GM23338 (cell line): Measurements from ENCODE around the gene WARS2. TPM values are rescaled to one million over a fixed set of nuclear protein-coding genes. Genes with fewer than 3 reads are reported as not detected.

Experiments
- ATAC-seq: fragments of 200-7000 bp; cut with Tn5 transposase; 3 replicates; pipeline ENCODE4 v1.9.1; 2020
- DNase-seq: peaks from one replicate; pipeline ENCODE4 v3.0.0-alpha.2; 2015; ENCODE audit warnings: low spot score
- H2AFZ ChIP-seq: fragments of 200-600 bp; sonication (generic); 2 replicates; pipeline ENCODE4 v1.8.0; 2016; ENCODE audit warnings: antibody characterized with exemption, mild to moderate bottlenecking, moderate library complexity
- H3F3A ChIP-seq: fragments of 200-600 bp; sonication (generic); replicated peaks from 2 replicates; pipeline ENCODE4 v1.8.0; 2017; ENCODE audit warnings: antibody characterized with exemption, mixed run types, low read depth
- H3K27ac ChIP-seq: fragments of 200-600 bp; sonication (generic); 2 replicates; pipeline ENCODE4 v1.6.1; 2016; ENCODE audit warnings: low read depth
- H3K27me3 ChIP-seq: fragments of 200-600 bp; sonication (generic); 2 replicates; pipeline ENCODE4 v1.8.0; 2016; ENCODE audit warnings: mild to moderate bottlenecking, mixed run types, moderate library complexity; ENCODE audit not compliant: insufficient read depth
- H3K36me3 ChIP-seq: fragments of 200-600 bp; sonication (generic); 2 replicates; pipeline ENCODE4 v1.8.0; 2016; ENCODE audit warnings: mild to moderate bottlenecking; ENCODE audit not compliant: insufficient read depth
- H3K4me1 ChIP-seq: fragments of 200-600 bp; sonication (generic); 2 replicates; pipeline ENCODE4 v1.8.0; 2016; ENCODE audit warnings: mild to moderate bottlenecking, moderate library complexity; ENCODE audit not compliant: insufficient read depth
- H3K4me2 ChIP-seq: fragments of 200-600 bp; sonication (generic); 2 replicates; pipeline ENCODE4 v1.7.1; 2017; ENCODE audit warnings: mixed run types
- H3K4me3 ChIP-seq: fragments of 200-600 bp; sonication (generic); 2 replicates; pipeline ENCODE4 v1.6.1; 2016; ENCODE audit warnings: mixed run types
- H3K79me2 ChIP-seq: fragments of 200-600 bp; sonication (generic); replicated peaks from 2 replicates; pipeline ENCODE4 v1.8.0; 2017; ENCODE audit warnings: mild to moderate bottlenecking; ENCODE audit not compliant: insufficient read depth
- H3K9me2 ChIP-seq: fragments of 200-600 bp; sonication (generic); 2 replicates; pipeline ENCODE4 v1.8.0; 2017; ENCODE audit not compliant: insufficient read depth
- H4K20me1 ChIP-seq: fragments of 200-600 bp; sonication (generic); replicated peaks from 2 replicates; pipeline ENCODE4 v1.8.0; 2017; ENCODE audit warnings: mild to moderate bottlenecking; ENCODE audit not compliant: insufficient read depth
- H3K27ac Mint-ChIP-seq: 2 replicates; pipeline ENCODE4 v1.8.0; 2020; ENCODE audit warnings: inconsistent platforms, mild to moderate bottlenecking, moderate library complexity, mixed read lengths
- H3K27me3 Mint-ChIP-seq: 3 replicates; pipeline ENCODE4 v1.8.0; 2022; ENCODE audit warnings: low read depth, mild to moderate bottlenecking, moderate library complexity, mixed read lengths, inconsistent platforms; ENCODE audit not compliant: insufficient read depth, poor library complexity
- H3K36me3 Mint-ChIP-seq: 3 replicates; pipeline ENCODE4 v1.8.0; 2021; ENCODE audit warnings: low read depth, mild to moderate bottlenecking, inconsistent platforms, moderate library complexity, mixed read lengths
- H3K4me1 Mint-ChIP-seq: 3 replicates; pipeline ENCODE4 v1.8.0; 2020; ENCODE audit warnings: mild to moderate bottlenecking, inconsistent platforms, mixed read lengths
- H3K4me3 Mint-ChIP-seq: 3 replicates; pipeline ENCODE4 v1.8.0; 2021; ENCODE audit warnings: moderate library complexity, mild to moderate bottlenecking, inconsistent platforms, mixed read lengths
- H3K9me3 Mint-ChIP-seq: 3 replicates; pipeline ENCODE4 v1.8.0; 2020; ENCODE audit warnings: moderate library complexity, mild to moderate bottlenecking, inconsistent platforms, mixed read lengths
- CREB1 ChIP-seq: fragments of 250-450 bp; sonication (Bioruptor Pico); IDR thresholded peaks from 2 replicates; pipeline ENCODE4 v1.5.0; 2020; ENCODE audit warnings: low read depth, mild to moderate bottlenecking, moderate library complexity
- EZH2 ChIP-seq: fragments of 200-600 bp; sonication (generic); IDR thresholded peaks from one replicate; pipeline ENCODE4 v1.8.0; 2017; ENCODE audit warnings: antibody characterized with exemption, mild to moderate bottlenecking, low read depth; ENCODE audit not compliant: unreplicated experiment
- EZH2phosphoT487 ChIP-seq: fragments of 200-600 bp; sonication (generic); IDR thresholded peaks from one replicate; pipeline ENCODE4 v1.8.1; 2018; ENCODE audit warnings: antibody characterized with exemption; ENCODE audit not compliant: unreplicated experiment
- JUNB ChIP-seq: IDR thresholded peaks from one replicate; pipeline ENCODE4 v1.6.1; 2016; ENCODE audit warnings: antibody characterized with exemption; ENCODE audit not compliant: unreplicated experiment
- NANOG ChIP-seq: IDR thresholded peaks from 2 replicates; pipeline ENCODE4 v1.6.1; 2016; ENCODE audit warnings: antibody characterized with exemption, borderline replicate concordance
- POLR2AphosphoS5 ChIP-seq: IDR thresholded peaks from 2 replicates; pipeline ENCODE4 v1.6.1; 2016; ENCODE audit warnings: antibody characterized with exemption, low read depth
- STAT1 ChIP-seq: IDR thresholded peaks from one replicate; pipeline ENCODE4 v1.6.1; 2016; ENCODE audit warnings: antibody characterized with exemption; ENCODE audit not compliant: unreplicated experiment
- ZNF114 ChIP-seq: fragments of 250-450 bp; sonication (Bioruptor Pico); IDR thresholded peaks from 2 replicates; pipeline ENCODE4 v1.5.0; 2020; ENCODE audit warnings: mild to moderate bottlenecking, moderate library complexity
- ZNF331 ChIP-seq: fragments of 250-450 bp; sonication (Bioruptor Pico); IDR thresholded peaks from 2 replicates; pipeline ENCODE4 v1.5.0; 2020; ENCODE audit warnings: low read depth, mild to moderate bottlenecking, moderate library complexity
- polyA plus RNA-seq: library from polyadenylated mRNA; unstranded; fragments of >200 nt; fragmentation: Nextera tagmentation; extraction: Ambion mirVana; gene quantifications from 2 replicates; pipeline ENCODE4 v1.2.1, GENCODE V29; 2016
- total RNA-seq: library from RNA; depleted of rRNA; stranded (reverse); fragments of >200 nt; shearing (Covaris generic); gene quantifications from 2 replicates; pipeline ENCODE4 v1.2.3, GENCODE V29; 2014
- TF ChIP-seq, protein P1 (sequence below): IDR thresholded peaks from one replicate; pipeline ENCODE4 v1.6.1; 2018; ENCODE audit warnings: antibody characterized with exemption; ENCODE audit not compliant: unreplicated experiment
- TF ChIP-seq, protein P2 (sequence below), 2 experiments: fragments of 200-600 bp in 1 of 2; sonication (generic) in 1 of 2; conservative IDR thresholded peaks; 2 replicates each; pipeline versions ENCODE4 v1.5.1 to v1.6.1; 2016 to 2017; ENCODE audit warnings: antibody characterized with exemption in 2 of 2, low read depth in 2 of 2, mild to moderate bottlenecking in 2 of 2, moderate library complexity in 1 of 2
- TF ChIP-seq, protein P3 (sequence below): IDR thresholded peaks from 2 replicates; pipeline ENCODE4 v1.6.1; 2016; ENCODE audit warnings: antibody characterized with exemption
- TF ChIP-seq, protein P4 (sequence below): fragments of 250-450 bp; sonication (Bioruptor Pico); IDR thresholded peaks from 2 replicates; pipeline ENCODE4 v1.5.0; 2020; ENCODE audit warnings: mild to moderate bottlenecking, moderate library complexity

WARS2 gene
- total and polyA plus RNA-seq, 2 experiments from 2014 or later = 6.4 to 12.6 TPM

DNA sequence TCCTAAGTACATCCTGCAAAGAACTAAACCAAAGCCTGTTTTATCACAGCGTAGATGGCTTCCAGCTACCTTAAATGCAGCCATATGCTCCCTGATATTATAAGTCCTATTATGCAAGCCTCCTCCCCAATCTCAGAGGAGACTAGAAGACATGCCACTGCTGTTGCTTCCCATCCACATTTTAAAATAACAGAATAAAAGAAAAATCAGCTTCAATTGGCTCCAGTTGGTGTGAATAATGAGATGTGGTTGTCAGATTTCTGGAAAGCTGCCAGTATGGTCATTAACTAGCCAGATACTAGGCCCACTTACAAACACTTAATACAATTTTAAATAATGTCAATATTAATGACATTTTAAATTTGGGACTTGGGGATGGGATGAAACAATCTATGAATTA, 25.7 kb downstream of the WARS2 start:
- ATAC-seq = no peak
- H3K27me3 ChIP-seq = no peaks in the 10 kb centered on the region
- no peaks in the 10 kb centered on the region for H3F3A ChIP-seq
- Mint-ChIP-seq H3K36me3 (no peaks in the 10 kb centered on the region), H3K4me1 (peaks cover 16% of the 10 kb centered on the region), H3K27me3 (peaks cover 2% of the 10 kb centered on the region), H3K27ac (no peak overlapping the region), H3K9me3 (no peaks in the 10 kb centered on the region), H3K4me3 (no peak overlapping the region)
- no peaks in the 10 kb centered on the region; the same call in 1 of the 2 replicates for H3K9me2 ChIP-seq
- no peak overlapping the region for H3K4me3 ChIP-seq
- DNase-seq = no peak
- peaks cover 3% of the 10 kb centered on the region; the same call in 1 of the 2 replicates for H3K4me1 ChIP-seq
- H3K79me2 ChIP-seq = peaks cover 10% of the 10 kb centered on the region
- H3K36me3 ChIP-seq = no peaks in the 10 kb centered on the region
- TF ChIP-seq EZH2phosphoT487 (no peak), ZNF114 (CRISPR knock-in tag) (no peak), EZH2 (no peak), NANOG (no peak), JUNB (no peak), ZNF331 (CRISPR knock-in tag) (no peak), STAT1 (no peak), CREB1 (CRISPR knock-in tag) (no peak), POLR2AphosphoS5 (no peak)
- TF ChIP-seq, protein P1, sequence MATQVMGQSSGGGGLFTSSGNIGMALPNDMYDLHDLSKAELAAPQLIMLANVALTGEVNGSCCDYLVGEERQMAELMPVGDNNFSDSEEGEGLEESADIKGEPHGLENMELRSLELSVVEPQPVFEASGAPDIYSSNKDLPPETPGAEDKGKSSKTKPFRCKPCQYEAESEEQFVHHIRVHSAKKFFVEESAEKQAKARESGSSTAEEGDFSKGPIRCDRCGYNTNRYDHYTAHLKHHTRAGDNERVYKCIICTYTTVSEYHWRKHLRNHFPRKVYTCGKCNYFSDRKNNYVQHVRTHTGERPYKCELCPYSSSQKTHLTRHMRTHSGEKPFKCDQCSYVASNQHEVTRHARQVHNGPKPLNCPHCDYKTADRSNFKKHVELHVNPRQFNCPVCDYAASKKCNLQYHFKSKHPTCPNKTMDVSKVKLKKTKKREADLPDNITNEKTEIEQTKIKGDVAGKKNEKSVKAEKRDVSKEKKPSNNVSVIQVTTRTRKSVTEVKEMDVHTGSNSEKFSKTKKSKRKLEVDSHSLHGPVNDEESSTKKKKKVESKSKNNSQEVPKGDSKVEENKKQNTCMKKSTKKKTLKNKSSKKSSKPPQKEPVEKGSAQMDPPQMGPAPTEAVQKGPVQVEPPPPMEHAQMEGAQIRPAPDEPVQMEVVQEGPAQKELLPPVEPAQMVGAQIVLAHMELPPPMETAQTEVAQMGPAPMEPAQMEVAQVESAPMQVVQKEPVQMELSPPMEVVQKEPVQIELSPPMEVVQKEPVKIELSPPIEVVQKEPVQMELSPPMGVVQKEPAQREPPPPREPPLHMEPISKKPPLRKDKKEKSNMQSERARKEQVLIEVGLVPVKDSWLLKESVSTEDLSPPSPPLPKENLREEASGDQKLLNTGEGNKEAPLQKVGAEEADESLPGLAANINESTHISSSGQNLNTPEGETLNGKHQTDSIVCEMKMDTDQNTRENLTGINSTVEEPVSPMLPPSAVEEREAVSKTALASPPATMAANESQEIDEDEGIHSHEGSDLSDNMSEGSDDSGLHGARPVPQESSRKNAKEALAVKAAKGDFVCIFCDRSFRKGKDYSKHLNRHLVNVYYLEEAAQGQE = no peak
- TF ChIP-seq, protein P2, sequence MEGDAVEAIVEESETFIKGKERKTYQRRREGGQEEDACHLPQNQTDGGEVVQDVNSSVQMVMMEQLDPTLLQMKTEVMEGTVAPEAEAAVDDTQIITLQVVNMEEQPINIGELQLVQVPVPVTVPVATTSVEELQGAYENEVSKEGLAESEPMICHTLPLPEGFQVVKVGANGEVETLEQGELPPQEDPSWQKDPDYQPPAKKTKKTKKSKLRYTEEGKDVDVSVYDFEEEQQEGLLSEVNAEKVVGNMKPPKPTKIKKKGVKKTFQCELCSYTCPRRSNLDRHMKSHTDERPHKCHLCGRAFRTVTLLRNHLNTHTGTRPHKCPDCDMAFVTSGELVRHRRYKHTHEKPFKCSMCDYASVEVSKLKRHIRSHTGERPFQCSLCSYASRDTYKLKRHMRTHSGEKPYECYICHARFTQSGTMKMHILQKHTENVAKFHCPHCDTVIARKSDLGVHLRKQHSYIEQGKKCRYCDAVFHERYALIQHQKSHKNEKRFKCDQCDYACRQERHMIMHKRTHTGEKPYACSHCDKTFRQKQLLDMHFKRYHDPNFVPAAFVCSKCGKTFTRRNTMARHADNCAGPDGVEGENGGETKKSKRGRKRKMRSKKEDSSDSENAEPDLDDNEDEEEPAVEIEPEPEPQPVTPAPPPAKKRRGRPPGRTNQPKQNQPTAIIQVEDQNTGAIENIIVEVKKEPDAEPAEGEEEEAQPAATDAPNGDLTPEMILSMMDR (conservative IDR thresholded peaks at IDR 0.05; ENCODE audit: low read depth in 2 of 2) = no peak
- TF ChIP-seq, protein P3, sequence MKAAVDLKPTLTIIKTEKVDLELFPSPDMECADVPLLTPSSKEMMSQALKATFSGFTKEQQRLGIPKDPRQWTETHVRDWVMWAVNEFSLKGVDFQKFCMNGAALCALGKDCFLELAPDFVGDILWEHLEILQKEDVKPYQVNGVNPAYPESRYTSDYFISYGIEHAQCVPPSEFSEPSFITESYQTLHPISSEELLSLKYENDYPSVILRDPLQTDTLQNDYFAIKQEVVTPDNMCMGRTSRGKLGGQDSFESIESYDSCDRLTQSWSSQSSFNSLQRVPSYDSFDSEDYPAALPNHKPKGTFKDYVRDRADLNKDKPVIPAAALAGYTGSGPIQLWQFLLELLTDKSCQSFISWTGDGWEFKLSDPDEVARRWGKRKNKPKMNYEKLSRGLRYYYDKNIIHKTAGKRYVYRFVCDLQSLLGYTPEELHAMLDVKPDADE = no peak
- TF ChIP-seq, protein P4, sequence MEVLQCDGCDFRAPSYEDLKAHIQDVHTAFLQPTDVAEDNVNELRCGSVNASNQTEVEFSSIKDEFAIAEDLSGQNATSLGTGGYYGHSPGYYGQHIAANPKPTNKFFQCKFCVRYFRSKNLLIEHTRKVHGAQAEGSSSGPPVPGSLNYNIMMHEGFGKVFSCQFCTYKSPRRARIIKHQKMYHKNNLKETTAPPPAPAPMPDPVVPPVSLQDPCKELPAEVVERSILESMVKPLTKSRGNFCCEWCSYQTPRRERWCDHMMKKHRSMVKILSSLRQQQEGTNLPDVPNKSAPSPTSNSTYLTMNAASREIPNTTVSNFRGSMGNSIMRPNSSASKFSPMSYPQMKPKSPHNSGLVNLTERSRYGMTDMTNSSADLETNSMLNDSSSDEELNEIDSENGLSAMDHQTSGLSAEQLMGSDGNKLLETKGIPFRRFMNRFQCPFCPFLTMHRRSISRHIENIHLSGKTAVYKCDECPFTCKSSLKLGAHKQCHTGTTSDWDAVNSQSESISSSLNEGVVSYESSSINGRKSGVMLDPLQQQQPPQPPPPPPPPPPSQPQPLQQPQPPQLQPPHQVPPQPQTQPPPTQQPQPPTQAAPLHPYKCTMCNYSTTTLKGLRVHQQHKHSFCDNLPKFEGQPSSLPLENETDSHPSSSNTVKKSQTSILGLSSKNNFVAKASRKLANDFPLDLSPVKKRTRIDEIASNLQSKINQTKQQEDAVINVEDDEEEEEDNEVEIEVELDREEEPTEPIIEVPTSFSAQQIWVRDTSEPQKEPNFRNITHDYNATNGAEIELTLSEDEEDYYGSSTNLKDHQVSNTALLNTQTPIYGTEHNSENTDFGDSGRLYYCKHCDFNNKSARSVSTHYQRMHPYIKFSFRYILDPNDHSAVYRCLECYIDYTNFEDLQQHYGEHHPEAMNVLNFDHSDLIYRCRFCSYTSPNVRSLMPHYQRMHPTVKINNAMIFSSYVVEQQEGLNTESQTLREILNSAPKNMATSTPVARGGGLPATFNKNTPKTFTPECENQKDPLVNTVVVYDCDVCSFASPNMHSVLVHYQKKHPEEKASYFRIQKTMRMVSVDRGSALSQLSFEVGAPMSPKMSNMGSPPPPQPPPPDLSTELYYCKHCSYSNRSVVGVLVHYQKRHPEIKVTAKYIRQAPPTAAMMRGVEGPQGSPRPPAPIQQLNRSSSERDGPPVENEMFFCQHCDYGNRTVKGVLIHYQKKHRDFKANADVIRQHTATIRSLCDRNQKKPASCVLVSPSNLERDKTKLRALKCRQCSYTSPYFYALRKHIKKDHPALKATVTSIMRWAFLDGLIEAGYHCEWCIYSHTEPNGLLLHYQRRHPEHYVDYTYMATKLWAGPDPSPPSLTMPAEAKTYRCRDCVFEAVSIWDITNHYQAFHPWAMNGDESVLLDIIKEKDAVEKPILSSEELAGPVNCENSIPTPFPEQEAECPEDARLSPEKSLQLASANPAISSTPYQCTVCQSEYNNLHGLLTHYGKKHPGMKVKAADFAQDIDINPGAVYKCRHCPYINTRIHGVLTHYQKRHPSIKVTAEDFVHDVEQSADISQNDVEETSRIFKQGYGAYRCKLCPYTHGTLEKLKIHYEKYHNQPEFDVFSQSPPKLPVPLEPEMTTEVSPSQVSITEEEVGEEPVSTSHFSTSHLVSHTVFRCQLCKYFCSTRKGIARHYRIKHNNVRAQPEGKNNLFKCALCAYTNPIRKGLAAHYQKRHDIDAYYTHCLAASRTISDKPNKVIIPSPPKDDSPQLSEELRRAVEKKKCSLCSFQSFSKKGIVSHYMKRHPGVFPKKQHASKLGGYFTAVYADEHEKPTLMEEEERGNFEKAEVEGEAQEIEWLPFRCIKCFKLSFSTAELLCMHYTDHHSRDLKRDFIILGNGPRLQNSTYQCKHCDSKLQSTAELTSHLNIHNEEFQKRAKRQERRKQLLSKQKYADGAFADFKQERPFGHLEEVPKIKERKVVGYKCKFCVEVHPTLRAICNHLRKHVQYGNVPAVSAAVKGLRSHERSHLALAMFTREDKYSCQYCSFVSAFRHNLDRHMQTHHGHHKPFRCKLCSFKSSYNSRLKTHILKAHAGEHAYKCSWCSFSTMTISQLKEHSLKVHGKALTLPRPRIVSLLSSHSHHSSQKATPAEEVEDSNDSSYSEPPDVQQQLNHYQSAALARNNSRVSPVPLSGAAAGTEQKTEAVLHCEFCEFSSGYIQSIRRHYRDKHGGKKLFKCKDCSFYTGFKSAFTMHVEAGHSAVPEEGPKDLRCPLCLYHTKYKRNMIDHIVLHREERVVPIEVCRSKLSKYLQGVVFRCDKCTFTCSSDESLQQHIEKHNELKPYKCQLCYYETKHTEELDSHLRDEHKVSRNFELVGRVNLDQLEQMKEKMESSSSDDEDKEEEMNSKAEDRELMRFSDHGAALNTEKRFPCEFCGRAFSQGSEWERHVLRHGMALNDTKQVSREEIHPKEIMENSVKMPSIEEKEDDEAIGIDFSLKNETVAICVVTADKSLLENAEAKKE (CRISPR knock-in tag) = no peak
- H4K20me1 ChIP-seq = no peaks in the 10 kb centered on the region
- no peak overlapping the region for H3K27ac ChIP-seq
- H3K4me2 ChIP-seq = no peak overlapping the region
- no peak overlapping the region for H2AFZ ChIP-seq
